GM19467 (cell line): ENCODE results near the gene DOCK10.

ENCODE experiments used
- ATAC-seq: cut with Tn5 transposase; IDR thresholded peaks from one replicate; pipeline ENCODE4 v1.9.1; 2021; ENCODE audit warnings: mild to moderate bottlenecking, moderate library complexity; ENCODE audit not compliant: unreplicated experiment

Gene DOCK10

GRCh38 chr2:224798180-224798579 is 244.1 kb downstream of the DOCK10 start:
- no peak for ATAC-seq

GRCh38 chr2:224796695-224797305 is 245.5 kb downstream of the DOCK10 start:
- ATAC-seq, result no peak

DNA sequence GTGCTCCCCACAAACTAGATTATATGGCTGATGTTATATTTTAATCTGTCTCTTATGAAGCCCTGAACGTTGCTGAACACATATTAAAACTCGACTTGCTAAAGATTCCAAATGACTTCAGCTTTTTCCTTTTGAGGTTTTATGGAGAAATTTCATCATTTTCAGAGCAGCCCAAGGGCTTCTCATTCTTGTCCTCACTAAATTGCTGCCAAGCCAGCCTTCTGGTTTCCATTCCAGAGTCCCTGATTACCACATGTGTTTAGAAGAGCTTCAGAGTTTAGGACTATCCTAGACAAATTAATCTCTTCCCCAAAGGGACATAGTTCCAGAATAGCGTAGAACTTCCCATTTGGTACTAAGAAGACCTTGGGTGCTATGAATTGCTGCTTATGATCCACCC is 248.3 kb downstream of the DOCK10 start:
- ATAC-seq, result no peak

DNA sequence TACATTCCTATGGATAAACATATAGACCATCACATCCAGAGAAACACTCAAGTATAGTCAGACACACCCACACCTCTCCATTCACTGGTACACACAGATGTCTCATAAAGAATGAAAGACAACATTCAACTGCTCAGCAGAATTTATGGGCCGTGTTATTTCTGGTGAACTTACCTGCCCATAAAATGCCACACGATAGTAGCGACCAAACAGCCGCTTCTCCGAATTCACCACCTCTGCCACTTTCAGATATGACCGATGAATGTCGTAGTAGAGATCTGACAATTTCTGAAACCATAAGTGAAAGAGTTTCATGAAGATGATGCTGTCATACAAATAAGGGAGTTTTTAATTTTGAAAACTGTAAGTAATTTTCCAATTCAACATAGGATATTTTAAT is 255.4 kb downstream of the DOCK10 start:
- ATAC-seq, result no peak

DNA sequence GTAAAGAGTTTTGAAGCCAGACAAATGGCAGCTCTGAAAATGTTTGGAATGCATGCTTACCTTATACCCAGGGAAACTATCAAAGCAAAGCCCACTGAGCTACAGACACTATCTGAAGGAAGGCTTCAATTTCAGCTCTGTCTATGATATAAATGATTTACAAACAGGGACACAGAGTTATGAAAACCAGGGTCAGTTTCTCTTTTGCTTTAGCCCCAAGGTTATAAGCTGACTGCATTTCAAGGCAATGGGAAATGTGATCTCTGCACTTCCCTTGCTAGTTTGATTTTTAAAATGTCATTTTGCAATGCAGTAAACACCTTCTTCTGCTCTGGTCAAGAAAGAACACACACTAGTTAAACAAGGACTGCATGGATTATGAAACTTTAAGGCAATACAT is 260.9 kb downstream of the DOCK10 start:
- ATAC-seq, result peak; percentile 72

DNA sequence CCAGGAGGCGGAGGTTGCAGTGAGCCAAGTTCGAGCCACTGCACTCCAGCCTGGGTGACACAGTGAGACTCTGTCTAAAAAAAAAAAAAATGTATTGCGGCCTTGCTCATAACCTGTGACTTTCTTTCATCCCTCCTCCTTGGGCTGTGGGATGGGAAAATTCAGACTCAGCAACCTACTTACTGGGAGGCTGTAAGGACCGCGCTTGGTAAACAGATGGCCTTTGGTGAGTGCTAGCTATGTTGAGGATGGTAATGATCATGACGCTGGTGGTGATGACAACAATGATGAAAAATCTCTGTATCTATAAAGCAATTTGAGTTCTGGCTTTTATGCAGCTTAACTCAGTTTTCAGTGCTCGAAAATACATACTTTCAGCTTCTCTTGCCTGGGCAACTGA is 261.4 kb downstream of the DOCK10 start:
- ATAC-seq, result no peak

DNA sequence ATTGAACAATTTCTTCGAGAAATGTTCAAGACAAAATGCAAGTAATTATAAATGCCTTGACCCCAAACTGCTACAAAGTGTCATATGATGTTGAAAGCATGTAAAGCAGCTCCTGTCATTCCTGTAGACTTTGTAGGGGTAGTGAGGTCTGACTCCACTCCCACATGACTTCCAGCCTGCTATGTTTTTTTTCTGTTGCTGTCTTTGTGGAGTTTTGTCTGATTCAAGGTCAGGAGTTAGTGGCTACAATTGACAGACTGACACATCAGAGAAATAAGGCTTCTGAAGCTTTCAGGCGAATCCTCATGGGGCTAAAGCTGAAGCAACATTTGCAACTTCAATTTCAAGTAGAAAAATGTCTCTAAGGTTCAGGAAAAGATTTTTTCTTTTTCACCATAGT is 262.2 kb downstream of the DOCK10 start:
- ATAC-seq, result no peak

DNA sequence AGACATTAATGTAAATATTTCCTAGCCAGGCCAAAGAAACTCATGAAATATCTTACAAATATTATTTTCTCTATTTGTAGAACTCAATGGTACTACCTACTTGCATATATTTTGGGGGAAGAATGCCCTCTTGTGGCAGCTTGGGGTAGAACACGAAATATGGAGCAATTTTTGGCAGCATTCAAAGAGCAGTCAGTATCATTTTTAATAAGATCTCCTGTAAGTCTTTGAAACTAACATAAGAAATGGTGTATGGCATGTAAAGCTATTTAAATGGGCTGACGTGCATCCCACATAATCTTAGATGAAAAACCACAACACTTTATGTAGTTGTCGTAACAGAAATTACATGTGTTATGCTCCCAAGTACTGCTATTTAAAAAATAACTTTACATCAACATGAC is 263.8 kb downstream of the DOCK10 start:
- ATAC-seq, result no peak

- ATAC-seq, result no peak
These were observed 264.7 kb downstream of the DOCK10 start for GRCh38 chr2:224777559-224777930.

GRCh38 chr2:224776795-224777558 is 265.3 kb downstream of the DOCK10 start:
- no peak for ATAC-seq

GRCh38 chr2:224775647-224776046 is 266.6 kb downstream of the DOCK10 start:
- no peak for ATAC-seq

DNA sequence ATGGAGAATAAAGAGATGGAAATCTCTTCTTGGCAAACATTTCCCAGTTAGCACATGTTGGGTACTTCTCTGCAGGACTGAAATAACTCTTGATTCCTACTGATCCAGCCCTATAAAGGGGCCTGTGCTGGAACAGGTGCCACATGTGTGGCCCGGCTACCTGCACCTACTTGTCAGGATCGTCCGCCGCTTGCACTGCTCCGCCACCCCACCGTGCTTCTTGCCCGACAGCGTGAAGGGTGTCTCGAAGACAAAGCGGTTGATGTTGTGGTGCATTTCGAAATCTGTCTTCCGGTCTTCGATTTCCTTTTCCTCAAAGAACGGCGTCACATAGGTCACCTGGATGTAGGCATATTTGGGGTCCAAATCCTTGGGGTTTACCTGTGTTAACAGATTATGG is 267.5 kb downstream of the DOCK10 start:
- ATAC-seq, result no peak

- no peak for ATAC-seq
These were observed 269.8 kb downstream of the DOCK10 start for GRCh38 chr2:224772494-224772893.

DNA sequence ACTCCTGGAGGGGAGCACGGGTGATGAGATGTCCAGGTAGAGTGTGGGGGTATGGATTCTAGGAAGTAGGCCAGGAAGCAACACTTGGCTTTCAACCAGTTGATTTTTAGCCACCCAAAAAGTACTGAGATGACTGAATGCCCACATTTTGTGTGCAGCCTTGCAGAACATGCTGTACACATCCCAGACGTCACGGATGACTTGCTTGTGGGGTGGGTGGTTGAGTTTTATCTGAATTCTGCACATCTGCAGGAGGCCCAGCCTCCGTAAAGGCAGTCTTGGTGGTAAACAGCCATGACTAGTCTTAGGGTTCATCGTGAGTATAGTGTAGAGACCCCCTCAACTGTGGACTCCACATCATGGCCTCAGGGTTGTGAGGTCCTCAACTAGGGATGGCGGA is 272.8 kb downstream of the DOCK10 start:
- ATAC-seq, result no peak

DNA sequence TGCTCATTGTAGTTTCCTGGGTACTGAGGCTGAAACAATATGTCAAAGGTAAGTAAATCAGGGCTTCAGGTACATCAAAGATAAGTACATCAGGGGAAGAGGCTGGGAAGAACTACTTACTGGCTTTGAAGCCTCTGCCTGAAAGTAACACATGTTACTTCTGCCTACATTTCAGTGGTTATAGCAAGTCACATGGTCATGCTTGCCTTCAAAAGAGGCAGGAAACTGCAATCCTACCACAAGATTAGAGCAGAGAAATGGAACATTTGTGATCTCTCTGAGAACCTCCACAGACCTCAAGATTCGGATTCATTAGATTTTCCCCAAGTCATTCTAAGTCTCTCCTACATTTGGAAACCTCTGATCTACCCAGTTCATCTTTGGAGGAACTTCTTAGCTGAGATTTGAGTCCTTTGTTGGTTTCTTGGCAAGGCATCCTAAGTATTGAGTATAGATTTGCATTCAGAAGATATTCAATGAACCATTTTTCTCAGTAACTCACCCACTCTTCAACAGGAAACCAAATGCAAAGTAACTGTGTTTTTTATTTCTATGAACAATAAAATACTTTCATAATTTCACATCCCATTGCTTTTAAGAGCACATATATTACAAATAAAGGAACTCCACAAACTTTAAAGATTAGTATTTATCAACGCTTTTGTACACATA is 277.6 kb downstream of the DOCK10 start:
- ATAC-seq, result no peak

DNA sequence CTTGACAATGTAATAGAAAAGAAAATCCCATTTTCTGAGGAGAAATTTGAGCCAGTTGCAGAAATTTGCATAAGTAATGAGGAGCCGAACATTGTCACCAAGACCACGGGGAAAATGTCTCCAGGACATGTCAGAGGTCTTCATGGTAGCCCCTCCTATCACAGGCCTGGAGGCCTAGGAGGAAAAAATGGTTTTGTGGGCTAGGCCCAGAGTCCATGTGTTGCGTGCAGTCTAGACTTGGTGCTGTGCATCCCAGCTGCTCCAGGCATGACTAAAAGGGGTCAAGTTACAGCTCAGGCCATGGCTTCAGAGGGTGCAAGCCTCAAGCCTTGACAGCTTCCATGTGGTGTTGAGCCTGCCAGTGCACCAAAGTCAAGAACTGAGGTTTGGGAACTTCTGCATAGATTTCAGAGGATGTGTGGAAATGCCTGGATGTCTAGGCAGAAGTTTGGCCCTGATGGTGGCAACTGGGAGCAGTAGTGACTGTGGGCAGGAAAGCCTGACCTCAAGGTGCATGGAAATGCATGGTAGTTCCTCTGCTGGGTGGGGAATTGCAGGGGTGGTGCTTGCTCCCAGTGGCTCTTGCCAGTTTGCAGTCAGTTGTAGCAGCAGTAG is 284.2 kb downstream of the DOCK10 start:
- ATAC-seq, result no peak

DNA sequence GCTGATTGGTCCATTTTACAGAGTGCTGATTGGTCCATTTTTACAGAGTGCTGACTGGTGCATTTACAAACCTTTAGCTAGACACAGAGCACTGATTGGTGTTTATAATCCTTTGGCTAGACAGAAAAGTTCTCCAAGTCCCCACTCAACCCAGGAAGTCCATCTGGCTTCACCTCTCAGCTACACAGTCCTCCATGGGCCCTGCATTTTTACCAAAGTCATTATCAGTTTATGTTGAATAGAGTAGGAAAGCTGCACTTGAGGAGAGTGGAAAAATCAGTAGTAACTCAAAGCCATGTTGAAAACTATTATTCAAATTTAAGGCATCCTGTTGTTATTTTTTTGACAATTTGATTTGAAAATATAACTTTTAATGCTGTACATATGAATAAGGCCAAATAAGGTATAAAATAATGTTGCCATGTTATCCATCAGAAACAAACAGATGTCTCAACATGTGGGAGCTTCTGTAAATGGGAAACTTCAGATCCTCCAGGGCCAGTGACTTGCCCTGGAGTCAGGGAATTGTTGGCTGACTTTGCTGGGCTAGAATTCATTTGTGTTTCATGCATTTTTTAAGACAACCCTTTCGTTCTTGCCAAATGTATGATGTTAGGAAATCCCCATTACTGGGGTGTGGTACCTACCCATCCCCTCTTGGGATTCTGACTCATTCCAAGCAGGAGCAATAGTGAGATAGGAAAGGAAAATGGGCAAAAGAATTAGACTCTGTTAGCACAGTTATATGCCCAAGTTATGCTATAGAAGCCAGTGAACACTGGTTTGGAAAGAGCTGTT is 288.3 kb downstream of the DOCK10 start:
- ATAC-seq, result no peak

- no peak for ATAC-seq
These were observed 290.1 kb downstream of the DOCK10 start for GRCh38 chr2:224751996-224752698.

- ATAC-seq, result no peak
These were observed 293.1 kb downstream of the DOCK10 start for GRCh38 chr2:224749136-224749535.

DNA sequence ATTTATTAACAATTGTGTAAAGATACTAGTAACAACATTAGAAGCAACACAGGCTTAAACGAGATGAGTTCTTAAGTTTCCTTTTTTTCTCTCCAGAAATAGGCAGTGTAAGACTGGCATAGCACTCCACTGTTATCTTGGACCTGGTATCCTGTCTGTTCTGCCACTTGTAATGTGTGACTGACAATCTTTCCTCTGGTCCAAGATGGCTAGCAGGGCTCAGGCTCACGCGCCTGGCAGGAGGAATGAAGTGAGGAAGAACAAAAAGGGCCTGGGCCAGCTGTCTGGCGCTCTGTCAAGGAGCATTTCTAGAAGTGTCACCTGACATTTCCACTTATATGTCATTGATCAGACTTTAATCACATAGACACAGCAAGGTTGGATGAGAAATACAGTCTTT is 294.5 kb downstream of the DOCK10 start:
- no peak for ATAC-seq
